NCI-H1092 (cell line): ENCODE data around the gene DISP1.
"Not testable (repeated sequence)": the region's sequence is repeated elsewhere in the genome, so short reads cannot be mapped to it uniquely, and the experiment has no call there.

Experiments
- DNase-seq: peaks from one replicate; lab custom pipeline; 2025; lab: John Stamatoyannopoulos, UW

The DISP1 gene

GRCh38 chr1:222794656-222795474 is 20.0 kb upstream of the DISP1 start:
- DNase-seq, result no peak

GRCh38 chr1:222798116-222798515 is 16.7 kb upstream of the DISP1 start:
- no peak for DNase-seq

DNA sequence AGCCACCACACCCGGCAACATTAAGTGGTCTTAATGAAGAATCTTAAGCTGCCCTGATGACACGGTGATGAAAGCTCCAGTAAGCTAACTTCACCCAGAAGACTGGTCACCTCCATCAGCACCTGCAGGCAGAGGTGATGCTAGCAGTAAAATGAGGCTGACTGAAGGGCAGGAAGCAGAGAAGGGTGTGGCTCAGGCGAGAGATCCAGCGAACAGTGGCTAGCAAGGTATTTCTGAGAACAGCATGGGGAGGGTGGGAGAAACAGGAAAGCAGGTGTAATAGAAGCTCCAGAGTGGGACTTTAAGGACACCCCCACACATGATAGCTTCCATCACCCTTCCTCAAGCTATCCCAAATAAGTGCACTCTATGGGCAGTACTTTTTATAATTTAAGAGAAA is 15.9 kb upstream of the DISP1 start:
- no peak for DNase-seq

DNA sequence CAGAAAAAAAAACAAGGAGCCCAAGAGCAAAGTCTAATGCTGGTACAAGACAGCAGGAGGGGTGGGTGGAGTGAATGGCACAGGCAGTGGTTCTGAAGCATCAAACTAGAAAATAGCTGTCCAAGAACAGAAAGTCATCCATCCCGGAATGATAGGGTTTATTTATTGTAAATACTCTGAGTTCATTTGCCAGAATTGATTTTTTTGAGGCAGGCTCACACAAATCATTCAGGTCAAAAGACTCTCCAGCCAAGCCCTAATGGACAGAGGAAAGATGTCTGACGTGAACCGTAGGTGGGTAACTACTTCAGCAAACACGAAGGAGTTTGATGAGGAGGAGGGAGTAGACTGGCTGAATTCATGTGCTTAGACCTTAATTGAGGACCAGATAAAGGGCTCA is 13.8 kb upstream of the DISP1 start:
- DNase-seq, result no peak

DNA sequence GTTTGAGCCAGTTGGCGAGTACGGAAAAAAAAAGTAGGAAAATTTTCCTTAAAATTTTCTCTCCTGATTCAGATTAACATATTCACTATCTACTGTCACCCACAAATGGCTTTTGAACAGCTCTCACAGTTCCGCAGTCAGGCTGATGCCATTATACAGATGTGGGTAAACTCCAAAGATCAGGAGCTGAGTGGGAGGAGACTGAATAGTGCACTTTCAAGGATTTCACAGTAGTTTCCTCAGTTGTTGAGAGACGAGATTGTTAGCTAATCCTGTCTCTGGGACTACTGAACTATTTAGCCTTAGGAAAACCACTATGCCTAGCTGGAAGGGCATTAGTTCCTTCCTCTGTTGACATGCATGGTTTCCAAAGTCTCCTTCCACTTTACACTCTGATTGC is 3.2 kb upstream of the DISP1 start:
- no peak for DNase-seq

DNA sequence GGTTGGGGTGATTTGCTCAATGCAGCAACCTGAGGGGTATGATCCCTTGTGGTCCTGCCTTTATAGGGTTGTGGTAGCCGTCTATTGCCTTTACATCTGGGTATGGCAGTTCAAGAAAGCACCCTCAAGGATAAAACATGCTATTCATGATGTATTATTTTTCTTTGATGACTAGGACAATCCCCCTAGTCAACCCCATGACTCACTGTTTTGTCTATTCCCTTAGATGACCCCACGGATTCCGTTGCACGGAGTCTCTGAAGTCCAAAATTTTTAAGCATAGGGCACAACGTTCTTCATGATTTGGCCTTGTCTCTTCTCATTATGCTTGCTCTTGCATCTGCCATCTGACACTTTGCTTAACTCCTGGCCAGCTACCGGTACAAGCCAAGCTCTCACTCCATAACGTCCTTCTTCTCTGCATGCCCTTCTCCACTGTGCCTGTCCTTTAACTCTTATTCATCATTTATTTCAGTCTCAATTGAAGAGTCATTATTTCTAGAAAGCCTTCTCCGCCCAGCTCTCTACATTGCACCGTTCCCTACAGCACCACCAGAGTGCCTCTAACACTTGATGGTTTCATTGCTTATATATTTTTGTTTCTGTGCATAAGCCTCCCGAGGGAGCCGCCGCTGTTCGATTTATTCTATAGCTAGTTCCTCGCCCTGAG is 838 bp upstream of the DISP1 start:
- no peak for DNase-seq

DNA sequence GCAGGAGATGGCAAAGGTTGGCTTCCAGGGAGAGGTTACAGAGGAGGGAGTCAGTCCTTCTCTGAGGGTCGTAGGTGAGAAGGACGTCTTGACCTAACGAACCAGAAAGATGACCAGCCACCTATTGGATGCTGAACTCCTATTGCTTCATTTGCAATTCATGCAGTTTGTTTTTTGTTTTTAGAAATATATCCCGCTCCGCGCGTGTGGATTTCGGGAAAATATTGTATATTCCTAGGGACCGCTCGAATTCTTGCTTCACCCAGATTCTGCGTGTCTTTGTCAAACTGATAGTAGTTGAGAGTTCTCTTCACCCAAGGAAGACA is 564 bp downstream of the DISP1 start:
- no peak for DNase-seq

GRCh38 chr1:222817529-222817928 is 2.7 kb downstream of the DISP1 start:
- no peak for DNase-seq

GRCh38 chr1:222818171-222818570 is 3.3 kb downstream of the DISP1 start:
- no peak for DNase-seq

- no peak for DNase-seq
Measured at GRCh38 chr1:222820171-222820712, 5.4 kb downstream of the DISP1 start.

GRCh38 chr1:222821239-222821638 is 6.4 kb downstream of the DISP1 start:
- no peak for DNase-seq

DNA sequence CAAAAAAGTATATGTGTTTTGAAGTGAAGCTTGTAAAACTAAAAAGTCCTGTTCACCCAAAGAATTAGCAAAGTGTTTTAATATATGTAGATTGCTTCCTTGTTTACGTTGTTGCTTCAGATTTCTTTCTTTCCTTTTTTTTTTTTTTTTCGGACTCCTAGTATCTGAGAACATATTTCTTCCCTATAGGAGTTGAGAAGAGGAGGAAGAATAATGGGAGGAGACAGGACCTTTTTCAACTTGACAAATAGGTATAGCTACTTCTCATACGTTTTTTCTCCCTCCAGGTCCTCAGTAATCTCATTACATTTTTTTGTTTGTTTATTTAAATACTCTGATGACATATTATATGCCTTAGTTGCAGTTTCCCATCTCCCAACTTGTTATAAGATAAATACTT is 8.9 kb downstream of the DISP1 start:
- no peak for DNase-seq

DNA sequence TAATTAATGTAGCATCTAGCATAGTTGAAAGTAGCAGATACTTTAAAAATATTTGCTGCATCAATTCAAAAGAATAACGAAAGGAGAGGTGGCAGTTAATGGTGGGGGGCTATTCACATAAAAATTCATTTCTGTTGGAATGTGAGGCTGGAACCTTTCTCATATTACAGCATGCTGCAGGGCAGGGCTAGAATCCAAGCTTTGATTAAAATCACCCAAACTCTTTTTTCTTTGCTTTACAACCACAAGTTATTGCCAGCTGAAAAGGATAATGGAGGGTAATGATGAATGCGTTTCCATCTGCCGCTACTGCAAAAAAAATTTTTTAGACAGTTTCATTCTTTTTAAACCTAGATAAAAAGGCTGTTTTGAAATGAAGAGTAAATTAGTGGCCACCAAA is 9.8 kb downstream of the DISP1 start:
- DNase-seq, result no peak

GRCh38 chr1:222828939-222829338 is 14.1 kb downstream of the DISP1 start:
- no peak for DNase-seq

DNA sequence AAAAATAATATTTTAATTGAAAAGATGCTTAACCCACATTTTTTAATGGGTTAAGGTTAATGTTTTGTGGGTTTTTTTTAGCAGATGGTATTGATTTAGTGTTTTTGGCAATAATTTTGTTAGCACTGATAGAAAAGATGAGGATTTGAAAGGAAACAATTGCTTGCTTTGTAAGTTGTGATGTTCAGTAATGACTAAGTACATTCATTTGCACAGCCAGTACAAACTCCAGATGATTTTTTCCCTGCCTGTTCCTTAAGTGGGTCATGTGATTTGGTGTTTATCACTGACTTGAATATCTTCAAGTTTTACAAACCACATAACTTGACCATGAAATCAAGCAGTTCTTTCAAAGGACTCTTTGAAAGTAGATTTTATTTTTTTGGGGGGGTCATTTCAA is 15.0 kb downstream of the DISP1 start:
- DNase-seq, result no peak

DNA sequence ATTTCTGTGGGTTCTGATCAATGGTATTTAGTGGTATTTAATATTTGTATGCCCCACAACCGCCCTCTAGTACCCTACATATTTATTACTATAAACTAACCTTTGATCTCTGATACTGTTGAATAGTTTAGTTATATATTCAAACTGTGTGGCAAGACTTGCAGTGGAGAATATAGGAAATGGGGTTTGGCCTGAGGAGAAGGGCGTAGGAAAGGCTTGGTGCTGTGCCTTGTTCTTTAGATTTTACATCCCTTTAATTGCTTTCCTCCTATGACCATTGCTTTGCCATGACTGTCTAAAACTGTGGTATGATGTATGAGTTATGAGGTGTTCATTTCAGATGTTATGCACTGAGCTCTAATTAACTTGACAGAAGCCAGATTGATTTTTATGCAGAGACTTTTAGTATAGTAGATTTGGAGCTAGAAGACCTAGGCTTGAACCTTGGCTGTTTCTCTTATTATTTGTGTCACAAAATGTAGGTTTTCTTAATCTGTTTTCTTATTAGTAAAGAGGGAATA is 18.6 kb downstream of the DISP1 start:
- DNase-seq, result no peak

GRCh38 chr1:222843469-222844410 is 28.9 kb downstream of the DISP1 start:
- DNase-seq, result no peak

DNA sequence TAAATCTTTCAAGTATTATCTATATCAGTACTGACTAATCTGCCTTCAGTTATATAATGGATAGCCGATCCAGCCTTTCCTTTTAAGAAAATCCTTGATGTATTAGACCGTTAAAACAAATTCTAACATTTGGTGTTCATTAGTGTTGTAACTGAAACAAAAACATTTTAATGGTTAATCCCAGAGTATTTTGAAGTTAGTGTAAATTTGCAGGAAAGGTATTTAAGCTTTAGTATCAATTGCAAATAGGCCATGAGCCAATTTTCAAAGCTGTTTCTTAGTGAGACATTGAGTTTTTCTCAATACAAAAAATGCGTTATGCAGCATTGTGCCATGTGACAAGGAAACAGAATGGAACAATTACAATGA is 29.6 kb downstream of the DISP1 start:
- no peak for DNase-seq

DNA sequence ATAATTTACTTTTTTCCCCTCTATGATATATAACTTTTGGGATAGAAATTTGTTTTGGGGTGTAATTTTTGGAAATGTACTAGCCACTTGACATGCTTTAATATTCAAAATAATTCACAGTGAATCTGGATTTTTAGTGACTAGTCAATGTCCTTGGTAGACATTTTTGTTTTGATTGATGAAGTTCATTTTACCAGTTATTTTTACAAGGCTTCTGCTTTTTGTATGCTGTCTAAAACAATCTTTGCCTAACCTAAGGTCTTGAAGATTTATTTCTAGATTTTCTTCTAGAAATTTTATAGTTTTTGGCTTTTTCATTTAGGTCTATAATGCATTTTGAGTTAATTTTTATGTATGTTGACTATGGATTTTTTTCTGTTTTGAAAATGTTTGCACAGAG is 30.9 kb downstream of the DISP1 start:
- no peak for DNase-seq

DNA sequence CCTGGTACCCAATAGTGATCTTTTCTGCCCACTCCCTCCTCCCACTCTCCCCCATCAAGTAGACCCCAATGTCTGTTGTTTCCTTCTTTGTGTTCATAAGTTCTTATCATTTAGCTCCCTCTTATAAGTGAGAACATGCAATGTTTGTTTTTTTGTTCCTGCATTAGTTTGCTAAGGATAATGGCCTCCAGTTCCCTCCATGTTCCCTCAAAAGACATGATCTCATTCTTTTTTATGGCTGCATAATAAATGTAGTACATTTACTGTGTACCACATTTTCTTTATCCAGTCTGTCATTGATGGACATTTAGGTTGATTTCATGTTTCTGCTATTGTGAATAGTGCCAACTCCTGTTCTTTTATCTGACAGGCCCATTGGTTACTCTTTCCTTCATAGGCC is 35.7 kb downstream of the DISP1 start:
- not testable (repeated sequence) for DNase-seq

GRCh38 chr1:222852326-222852725 is 37.5 kb downstream of the DISP1 start:
- no peak for DNase-seq

GRCh38 chr1:222861062-222861461 is 46.2 kb downstream of the DISP1 start:
- DNase-seq, result no peak
